Nephron (organoid): ENCODE data around the gene YAP1.

Source experiments
- H3K27ac Mint-ChIP-seq, 3 experiments: 2 replicates each; pipeline ENCODE4 v1.8.0; 2020; ENCODE audit warnings: mixed read lengths in 3 of 3, mild to moderate bottlenecking in 2 of 3, moderate library complexity in 1 of 3
- H3K27me3 Mint-ChIP-seq: 2 replicates; pipeline ENCODE4 v1.8.0; 2021; ENCODE audit warnings: low read depth, mild to moderate bottlenecking, moderate library complexity, mixed read lengths
- H3K36me3 Mint-ChIP-seq: 2 replicates; pipeline ENCODE4 v1.8.0; 2020; ENCODE audit warnings: low read depth, mixed read lengths
- H3K4me1 Mint-ChIP-seq: 2 replicates; pipeline ENCODE4 v1.8.0; 2020; ENCODE audit warnings: mixed read lengths
- H3K4me3 Mint-ChIP-seq, 3 experiments: 2 replicates each; pipeline ENCODE4 v1.8.0; 2020; ENCODE audit warnings: mild to moderate bottlenecking in 3 of 3, mixed read lengths in 3 of 3, moderate library complexity in 2 of 3
- H3K9me3 Mint-ChIP-seq: 2 replicates; pipeline ENCODE4 v1.8.0; 2020; ENCODE audit warnings: mixed read lengths
- CTCF ChIP-seq, 3 experiments: fragments of 200-600 bp; sonication (generic); IDR thresholded peaks; one replicate each; pipeline ENCODE4 v1.5.0; 2021; ENCODE audit warnings: antibody characterized with exemption in 3 of 3; ENCODE audit not compliant: unreplicated experiment in 3 of 3

The YAP1 gene

GRCh38 chr11:102230186-102230585, 119.9 kb downstream of the YAP1 start:
- peaks cover 46% of the 10 kb centered on the region for H3K4me1 Mint-ChIP-seq
- H3K27ac Mint-ChIP-seq = peak overlapping the region; percentile 61 to 82 (median 69)
- no peak for TF ChIP-seq CTCF (IDR thresholded peaks at IDR 0.05; ENCODE audit: unreplicated experiment in 3 of 3)
- H3K36me3 Mint-ChIP-seq = peaks cover 76% of the 10 kb centered on the region
- H3K27me3 Mint-ChIP-seq = no peaks in the 10 kb centered on the region
- H3K4me3 Mint-ChIP-seq = no peak overlapping the region
- H3K9me3 Mint-ChIP-seq = no peaks in the 10 kb centered on the region

- no peaks in the 10 kb centered on the region for H3K9me3 Mint-ChIP-seq
- no peaks in the 10 kb centered on the region for H3K27me3 Mint-ChIP-seq
- peaks cover 70% of the 10 kb centered on the region for H3K36me3 Mint-ChIP-seq
- H3K4me3 Mint-ChIP-seq = no peak overlapping the region
- peak overlapping the region; percentile 39 to 69 (median 61) for H3K27ac Mint-ChIP-seq
- no peak for TF ChIP-seq CTCF (IDR thresholded peaks at IDR 0.05; ENCODE audit: unreplicated experiment in 3 of 3)
- peaks cover 47% of the 10 kb centered on the region for H3K4me1 Mint-ChIP-seq
Observed at GRCh38 chr11:102230911-102231310, 120.7 kb downstream of the YAP1 start.

GRCh38 chr11:102234779-102235439, 124.7 kb downstream of the YAP1 start:
- Mint-ChIP-seq H3K36me3 (peaks cover 43% of the 10 kb centered on the region), H3K4me1 (peaks cover 25% of the 10 kb centered on the region)

GRCh38 chr11:102237096-102237735, 127.0 kb downstream of the YAP1 start:
- Mint-ChIP-seq H3K27me3 (no peaks in the 10 kb centered on the region), H3K9me3 (no peaks in the 10 kb centered on the region), H3K36me3 (peaks cover 23% of the 10 kb centered on the region), H3K4me3 (no peak overlapping the region), H3K4me1 (peaks cover 13% of the 10 kb centered on the region), H3K27ac (no peak overlapping the region)
- TF ChIP-seq CTCF (IDR thresholded peaks at IDR 0.05; ENCODE audit: unreplicated experiment in 3 of 3) = no peak

More at GRCh38 chr11:102234779-102235439, 124.7 kb downstream of the YAP1 start:
- no peak overlapping the region for H3K4me3 Mint-ChIP-seq
- H3K27me3 Mint-ChIP-seq = no peaks in the 10 kb centered on the region
- no peak for TF ChIP-seq CTCF (IDR thresholded peaks at IDR 0.05; ENCODE audit: unreplicated experiment in 3 of 3)
- H3K27ac Mint-ChIP-seq = peak overlapping the region; percentile 21 to 54 (median 40)
- no peaks in the 10 kb centered on the region for H3K9me3 Mint-ChIP-seq

GRCh38 chr11:102238391-102238821, 128.2 kb downstream of the YAP1 start:
- Mint-ChIP-seq H3K9me3 (no peaks in the 10 kb centered on the region), H3K4me3 (no peak overlapping the region), H3K36me3 (peaks cover 14% of the 10 kb centered on the region), H3K4me1 (peaks cover 13% of the 10 kb centered on the region), H3K27me3 (no peaks in the 10 kb centered on the region), H3K27ac (peak overlapping the region in 1 of 3 experiments; percentile 36)
- TF ChIP-seq CTCF (IDR thresholded peaks at IDR 0.05; ENCODE audit: unreplicated experiment in 3 of 3) = no peak
